Activated gamma-delta T cell (primary cell): ENCODE results near the gene KBTBD13.
"Not testable (repeated sequence)": the region's sequence is repeated elsewhere in the genome, so short reads cannot be mapped to it uniquely, and the experiment has no call there.

Experiments
- DNase-seq: peaks from one replicate; lab custom pipeline; 2025; lab: John Stamatoyannopoulos, UW
- total RNA-seq, 2 donors: gene quantifications; one replicate each; lab custom pipeline; 2026; lab: John Stamatoyannopoulos, UW

Gene KBTBD13
- 0 to 0.09 reads per million in 2 donors for total RNA-seq

DNA sequence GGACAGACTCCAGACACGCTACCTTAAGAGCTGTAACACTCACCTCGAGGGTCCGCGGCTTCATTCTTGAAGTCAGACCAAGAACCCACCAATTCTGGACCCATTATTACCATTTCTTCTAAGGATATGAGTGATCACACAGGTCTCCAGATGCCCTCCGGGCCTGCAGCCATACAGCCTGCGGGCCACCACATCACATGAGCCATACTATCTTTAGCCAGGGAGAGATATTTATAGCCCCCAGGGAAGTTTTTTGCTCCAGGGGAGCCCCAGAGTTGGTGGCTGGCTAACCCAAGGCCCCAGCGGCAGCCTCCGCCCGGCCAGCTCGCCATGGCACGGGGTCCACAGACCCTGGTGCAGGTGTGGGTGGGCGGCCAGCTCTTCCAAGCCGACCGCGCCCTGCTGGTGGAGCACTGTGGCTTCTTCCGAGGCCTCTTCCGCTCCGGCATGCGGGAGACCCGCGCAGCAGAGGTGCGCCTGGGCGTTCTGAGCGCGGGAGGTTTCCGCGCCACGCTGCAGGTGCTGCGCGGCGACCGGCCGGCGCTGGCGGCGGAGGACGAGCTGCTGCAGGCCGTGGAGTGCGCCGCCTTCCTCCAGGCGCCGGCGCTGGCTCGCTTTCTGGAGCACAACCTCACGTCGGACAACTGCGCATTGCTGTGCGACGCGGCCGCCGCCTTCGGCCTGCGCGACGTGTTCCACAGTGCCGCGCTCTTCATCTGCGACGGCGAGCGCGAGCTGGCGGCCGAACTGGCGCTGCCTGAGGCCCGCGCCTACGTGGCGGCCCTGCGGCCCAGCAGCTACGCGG is at the start of gene KBTBD13:
Gene KBTBD13, plus strand, starts transcription at position 261 of the 805 bp plus-strand sequence. Its CDS starts 70 bp downstream, at position 331.
- DNase-seq, result no peak

DNA sequence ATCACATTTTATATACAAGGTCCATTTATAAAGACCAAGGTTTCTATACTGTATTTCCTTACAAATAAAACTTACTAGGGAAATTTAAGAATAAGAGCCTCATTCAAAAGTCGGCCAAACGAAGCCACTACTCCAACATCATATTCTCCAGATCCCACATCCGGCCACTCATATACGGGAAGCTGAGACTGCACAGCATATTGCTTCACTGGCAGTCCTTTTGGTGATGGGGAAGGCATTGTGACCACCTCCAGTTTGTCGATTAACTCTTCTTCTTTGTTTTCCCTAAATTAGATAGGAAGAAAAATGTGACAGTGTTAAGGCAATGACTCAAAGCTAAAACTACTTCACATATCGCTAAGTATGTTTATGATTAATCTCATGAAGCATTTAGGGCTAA is 49.8 kb upstream of the KBTBD13 start:
- DNase-seq, result no peak

DNA sequence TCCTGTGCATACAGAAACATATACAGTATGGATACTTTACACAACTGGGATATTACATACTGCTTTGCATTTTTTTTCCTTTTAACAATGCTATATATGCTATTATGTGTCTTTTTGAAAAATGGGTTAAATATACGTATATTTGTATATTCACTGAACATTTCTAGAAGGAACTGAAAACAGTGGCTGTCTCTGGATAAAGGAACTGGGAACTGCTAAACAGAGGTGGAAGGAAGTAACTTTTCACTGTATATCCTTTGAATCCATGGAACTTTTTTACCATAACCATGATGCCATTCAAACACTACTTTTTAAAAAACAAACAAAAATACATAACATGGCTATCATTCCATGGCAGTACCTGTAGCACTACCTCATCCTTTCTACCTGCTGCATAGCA is 49.0 kb upstream of the KBTBD13 start:
- no peak for DNase-seq

DNA sequence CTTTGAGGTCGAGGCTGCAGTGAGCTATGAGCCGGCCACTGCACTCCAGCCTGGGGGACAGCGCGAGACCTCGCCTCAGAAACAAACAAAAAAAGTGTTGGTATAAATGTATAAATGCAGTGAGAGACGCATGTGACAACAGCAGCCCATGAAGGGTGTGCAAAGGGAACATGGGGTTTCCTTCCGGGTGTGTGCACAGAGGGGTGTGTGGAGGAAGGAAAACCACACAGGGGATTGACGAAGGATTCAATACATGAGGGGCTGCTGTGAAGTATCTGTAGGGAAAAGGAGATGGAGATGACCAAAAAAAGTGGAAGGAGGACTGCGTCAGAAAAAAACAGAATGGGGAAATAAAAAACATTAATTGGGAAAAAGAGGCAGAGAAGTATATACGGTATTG is 48.2 kb upstream of the KBTBD13 start:
- no peak for DNase-seq

DNA sequence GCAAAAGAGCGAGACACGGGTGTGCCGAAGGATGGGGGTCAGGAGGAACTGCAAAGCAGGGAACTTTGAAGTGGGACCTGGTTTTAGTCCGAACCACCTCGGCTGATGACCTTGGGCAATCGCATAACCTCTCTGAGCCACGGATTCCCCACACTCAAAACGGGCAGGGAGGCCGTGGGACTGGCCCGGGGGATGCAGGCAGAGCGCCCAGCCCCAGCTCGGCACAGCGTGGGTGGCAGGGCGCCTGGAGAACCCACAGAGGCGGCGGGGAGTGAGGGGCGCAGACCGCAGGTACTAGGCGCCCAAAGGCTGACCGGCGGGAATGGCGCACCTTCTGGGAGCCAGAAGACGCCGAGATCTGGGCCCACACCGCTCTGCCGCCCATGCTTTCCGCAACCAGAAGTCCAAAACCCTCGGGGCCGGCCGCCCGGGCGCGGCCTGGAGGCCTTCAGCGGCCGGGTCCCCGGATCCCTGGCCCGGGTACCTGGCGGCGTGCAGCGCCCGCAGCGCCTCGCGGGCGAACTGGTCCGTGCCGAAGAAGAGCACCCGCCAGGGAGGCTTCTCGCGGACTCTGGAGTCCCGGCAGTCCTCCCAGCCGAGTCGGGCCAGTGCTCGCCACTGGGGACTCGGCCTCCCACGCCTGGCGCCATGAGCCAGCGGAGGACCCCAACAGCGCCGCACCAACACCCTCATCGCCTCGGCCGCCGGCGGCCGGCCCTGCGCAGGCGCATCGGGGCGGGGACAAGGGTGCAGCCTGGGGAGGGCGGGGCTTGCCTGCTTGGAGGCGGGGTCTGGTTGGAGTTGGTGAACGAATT is 47.4 kb upstream of the KBTBD13 start, which contains the start of gene MTFMT:
Gene MTFMT, minus strand, starts transcription at position 719 of the 815 bp plus-strand sequence. Its CDS starts 26 bp downstream, at position 693.
- peak; percentile 85 for DNase-seq

DNA sequence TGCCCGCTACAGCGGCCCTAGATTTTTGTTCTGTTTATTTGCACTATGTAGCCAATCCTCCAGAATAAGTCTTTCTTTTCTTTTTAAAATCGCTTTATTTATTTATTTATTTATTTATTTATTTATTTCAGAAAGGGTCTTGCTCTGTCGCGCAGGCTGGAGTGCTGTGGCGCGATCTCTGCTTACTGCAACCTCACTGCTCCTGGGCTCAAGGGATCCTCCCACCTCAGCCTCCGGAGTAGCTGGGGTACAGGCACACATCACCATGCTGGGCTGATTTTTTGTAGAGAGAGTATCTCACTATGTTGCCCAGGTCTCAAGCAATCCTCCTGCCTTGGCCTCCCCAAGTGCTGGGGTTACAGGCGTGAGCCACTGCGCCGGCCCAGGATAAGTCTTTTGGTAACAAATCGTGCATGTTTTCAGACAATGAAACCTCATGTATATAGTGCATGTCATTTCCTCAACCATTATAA is 46.8 kb upstream of the KBTBD13 start:
- no peak for DNase-seq

DNA sequence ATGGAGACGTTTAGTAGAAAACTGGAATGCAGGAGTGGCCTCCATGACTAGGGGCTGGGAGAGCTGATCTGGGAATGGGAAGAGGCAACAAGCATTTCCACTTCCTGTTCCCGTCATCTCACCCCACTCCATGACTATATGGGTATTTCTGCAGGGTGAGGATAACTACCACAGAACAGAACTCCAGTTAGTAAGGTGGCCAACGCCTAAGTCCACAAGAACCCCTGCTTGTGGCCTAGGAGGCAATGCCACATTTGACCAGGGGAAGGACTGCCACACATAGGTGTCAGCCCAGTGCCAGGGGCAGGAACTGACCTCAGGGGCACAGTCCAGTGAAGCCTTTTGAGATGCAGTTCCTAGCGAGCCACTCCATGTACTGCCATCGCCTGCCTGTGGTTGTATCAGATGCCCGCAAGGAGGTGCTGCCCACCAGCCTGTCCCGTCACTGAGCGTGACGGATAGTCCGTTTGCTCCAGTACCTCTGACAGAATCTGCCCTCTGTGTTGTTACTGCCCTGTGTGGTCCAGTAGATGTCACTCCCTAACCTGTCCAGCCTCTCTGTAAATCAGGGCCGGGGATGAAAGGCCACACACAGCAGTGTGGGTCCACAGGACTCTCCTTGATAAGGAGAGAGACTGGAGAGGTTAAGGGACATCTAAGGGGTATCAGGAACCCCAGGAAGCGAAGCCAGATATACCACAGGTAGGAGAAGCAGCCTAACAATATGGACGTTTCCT is 43.6 kb upstream of the KBTBD13 start:
- no peak for DNase-seq

DNA sequence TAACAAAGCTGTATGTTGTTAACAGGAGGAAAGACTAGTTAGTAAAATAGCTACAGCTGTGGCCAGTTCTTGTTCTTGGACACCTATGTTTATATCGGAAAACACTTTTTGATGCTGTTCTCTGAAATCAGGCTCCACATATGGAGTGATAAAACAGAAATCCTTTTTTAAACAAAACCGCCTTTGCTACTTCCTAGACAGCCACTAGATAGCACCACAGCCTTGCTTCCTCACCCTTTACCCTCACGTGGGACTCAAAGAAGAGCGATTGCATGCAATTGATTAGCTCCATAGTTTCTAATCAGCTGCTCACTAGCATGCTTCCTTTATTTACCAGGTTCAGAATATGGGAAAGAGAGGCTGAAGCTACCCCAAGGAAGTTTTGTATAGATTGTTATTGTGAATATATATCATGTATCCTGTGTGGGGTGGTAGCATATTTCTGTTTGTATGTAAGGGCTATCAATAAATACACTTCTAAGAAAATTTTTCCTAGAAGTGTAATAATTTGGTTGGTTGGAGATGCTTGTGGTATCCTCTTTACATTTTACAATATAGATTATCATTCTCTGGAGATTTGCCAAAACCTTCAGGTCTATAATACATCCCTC is 42.8 kb upstream of the KBTBD13 start:
- DNase-seq, result no peak

DNA sequence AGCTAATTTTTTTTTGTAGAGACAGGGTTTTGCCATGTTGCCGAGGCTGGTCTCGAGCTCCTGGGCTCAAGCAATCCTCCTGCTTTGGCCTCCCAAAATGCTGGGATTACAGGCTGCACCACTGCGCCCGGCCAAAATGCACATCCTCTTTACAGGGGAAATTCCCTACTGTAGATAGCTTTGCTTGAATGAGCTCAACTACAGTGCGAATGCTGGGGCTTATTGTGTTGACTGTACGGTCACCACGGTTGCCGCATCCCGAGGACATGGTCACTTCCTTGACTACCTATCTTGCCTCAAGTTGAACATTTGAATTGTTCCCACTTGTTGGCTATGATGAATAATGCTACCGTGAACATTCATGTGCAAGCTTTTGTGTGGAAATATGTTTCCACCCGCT is 41.8 kb upstream of the KBTBD13 start:
- no peak for DNase-seq

DNA sequence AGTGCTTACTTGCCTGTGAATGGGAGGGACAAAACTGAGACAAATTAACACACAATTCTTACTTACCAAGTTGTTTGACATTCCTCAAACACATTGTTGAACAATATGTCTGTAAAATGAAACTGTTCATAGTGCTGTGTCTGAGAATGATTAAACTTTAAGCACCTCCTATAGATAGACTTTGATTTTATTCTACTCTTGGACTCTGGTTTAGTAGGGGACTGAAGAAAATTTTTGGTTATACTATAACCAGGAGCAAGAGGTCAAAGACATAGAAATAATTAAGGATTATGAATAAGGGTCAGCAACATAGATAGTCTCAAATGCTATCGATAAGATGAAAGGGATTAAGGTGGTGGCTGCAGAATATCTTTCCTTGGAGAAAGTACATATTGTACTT is 39.2 kb upstream of the KBTBD13 start:
- no peak for DNase-seq

DNA sequence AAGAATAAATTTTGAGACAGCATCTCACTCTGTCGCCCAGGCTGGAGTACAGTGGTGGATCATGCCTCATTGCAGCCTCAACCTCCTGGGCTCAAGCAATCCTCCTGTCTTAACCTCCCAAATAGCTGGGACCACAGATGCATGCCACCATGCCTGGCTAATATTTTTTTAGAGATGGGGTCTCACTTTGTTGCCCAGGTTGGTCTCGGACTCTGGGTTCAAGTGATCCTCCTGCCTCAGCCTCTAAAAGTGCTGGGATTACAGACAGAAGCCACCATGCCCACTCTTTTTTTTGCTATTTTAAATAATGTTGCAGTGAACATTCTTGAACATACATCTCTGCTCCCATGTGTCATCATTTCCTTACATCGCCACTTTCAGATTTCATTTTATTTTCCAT is 38.1 kb upstream of the KBTBD13 start:
- DNase-seq, result no peak

DNA sequence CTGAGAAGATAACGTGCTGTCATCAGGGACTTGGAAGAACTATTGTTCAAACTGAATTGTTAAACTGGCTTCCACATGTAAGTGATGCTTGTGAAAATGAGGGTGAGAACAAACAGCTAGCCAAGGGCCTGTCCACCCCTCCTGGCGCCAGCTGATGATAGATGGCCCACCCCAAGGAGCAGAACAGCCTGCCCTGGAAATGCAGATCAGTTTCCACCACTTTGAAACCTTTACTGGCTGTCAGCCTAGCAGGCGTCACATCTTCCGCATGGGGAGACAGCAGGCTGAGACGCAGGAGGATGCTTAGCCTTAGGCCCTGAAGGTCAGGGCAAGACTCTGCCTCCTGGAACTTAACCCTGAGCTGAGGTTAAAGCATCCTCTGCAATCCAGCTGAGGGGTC is 37.7 kb upstream of the KBTBD13 start:
- DNase-seq, result no peak

DNA sequence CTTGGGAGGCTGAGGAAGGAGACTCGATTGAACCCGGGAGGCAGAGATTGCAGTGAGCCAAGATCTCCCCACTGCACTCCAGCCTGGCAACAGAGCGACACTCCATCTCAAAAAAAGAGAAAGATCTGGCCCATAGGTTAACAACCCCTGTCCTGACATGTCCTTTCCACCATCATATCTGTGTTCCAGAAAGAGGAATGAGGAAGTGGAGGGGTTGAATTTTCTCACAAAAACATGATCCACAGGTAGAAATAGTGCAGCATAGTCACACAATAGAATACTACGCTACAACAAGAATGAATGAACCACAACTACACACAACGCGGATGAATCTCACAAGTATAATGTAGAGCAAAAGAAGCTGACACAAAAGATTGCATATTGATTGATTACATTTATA is 36.1 kb upstream of the KBTBD13 start:
- no peak for DNase-seq

DNA sequence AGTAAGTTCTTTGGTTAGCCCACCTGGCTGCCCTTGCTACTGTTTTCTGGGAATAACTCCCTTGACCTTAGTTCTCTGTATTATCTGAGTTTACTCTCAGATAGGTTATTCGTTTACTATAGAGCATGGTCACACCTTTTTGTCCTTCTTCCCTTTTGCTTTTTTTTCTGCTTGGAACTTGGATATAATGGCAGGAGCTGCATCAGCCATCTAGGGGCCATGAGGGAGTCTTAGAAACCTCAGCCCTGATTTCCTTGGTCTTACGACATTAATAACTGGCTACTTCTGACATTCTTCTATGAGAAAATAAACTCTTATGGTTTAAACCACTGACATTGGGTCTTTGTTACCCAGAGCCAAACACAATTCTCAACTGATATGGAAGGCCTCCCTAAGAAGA is 34.8 kb upstream of the KBTBD13 start:
- DNase-seq, result no peak

DNA sequence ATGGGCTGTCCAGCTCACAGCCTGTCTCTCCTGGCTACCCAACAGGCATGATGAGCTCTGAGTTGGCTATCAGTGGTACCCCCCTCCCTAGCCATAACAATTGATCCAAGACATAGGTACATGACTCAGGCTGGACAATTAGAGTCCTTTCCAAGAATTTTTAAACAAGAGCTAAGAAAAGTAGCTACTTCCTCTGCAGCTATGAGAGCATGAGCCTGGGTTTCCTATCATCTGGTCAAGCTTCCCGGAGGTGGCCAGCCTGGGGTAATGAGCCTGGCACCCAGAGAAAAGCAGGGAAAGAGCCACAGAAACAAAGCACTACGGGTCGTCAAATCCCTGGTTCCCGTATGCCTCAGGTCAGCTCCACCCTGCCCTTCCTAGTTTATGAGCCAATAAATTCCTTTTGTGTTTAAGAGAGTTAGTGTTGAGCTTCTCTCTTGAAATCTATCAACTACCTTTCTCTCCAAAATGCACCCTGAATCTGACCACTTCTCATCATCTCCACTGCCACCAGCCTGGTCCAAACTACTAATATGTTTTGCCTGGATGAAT is 33.7 kb upstream of the KBTBD13 start:
- DNase-seq, result no peak

DNA sequence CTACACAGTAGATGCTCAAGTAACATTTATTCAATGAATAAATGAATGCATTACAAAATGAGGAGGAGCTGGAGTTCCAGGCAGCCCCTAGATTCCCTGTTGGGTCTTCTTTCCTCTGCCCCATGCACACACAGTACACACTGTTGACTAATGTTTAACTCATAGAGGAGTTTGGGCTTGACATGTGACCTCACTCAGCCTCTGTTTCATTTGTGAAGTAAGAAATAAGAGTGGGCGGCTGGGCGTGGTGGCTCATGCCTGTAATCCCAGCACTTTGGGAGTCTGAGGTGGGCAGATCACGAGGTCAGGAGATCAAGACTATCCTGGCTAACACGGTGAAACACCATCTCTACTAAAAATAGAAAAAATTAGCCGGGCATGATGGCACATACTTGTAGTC is 32.3 kb upstream of the KBTBD13 start:
- not testable (repeated sequence) for DNase-seq

DNA sequence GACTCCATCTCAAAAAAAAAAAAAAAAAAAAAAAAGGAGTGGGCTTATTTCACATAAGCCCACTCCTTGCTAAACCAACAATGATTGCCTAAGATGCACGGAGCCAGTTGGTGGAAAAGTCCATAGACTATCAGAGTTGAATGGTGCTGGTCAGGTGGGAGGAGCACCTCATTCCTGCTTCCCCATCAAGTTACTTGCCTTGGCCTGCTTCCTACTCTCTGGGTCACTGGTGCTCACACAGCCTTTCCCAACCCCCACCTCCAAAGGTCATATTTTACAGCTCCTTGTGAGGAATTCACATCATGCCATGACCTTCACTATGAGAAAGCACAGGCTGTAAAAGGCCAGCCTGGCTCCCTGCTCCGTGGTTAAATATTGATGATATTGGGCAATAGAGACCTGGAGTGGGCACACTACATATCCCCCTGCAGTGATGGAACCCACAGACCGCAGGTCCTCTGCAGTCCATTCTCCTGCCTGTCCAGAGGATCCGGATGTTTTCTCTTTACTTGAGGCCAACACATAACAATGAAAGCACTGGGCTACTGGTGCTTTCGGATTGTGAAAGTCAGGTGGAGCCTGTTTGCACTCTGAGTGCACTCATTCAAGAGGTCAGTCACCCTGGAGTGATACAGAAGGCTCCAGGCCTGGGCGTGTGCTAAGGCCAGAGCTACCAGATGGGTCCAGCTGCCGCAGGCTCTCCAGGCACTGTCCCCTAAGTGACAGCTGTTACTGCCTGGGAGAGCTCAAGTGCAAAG is 31.6 kb upstream of the KBTBD13 start, which contains the start of gene SLC51B:
Gene SLC51B, plus strand, starts transcription at position 664 of the 758 bp plus-strand sequence. CDS start 4,618 bp downstream, outside the sequence.
- DNase-seq, result no peak

DNA sequence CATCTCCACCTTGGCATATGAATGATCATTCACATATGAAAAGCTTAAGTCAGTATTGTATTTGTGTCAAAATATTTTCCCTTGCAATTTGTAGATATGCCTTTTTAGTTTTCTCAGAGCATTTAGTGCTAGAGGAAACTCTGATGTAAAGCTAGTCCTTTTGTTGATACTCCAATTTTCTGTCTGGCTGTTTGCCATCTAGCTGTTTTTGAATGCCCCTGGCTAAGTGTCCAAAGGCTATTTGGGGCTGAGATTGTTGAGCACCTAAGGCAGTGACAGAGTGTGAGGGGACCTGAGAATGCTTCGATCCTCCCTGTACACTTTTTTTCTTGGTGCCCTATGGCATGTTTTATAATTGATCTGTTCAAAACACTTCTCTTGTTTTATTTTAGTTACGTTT is 28.3 kb upstream of the KBTBD13 start:
- DNase-seq, result no peak

DNA sequence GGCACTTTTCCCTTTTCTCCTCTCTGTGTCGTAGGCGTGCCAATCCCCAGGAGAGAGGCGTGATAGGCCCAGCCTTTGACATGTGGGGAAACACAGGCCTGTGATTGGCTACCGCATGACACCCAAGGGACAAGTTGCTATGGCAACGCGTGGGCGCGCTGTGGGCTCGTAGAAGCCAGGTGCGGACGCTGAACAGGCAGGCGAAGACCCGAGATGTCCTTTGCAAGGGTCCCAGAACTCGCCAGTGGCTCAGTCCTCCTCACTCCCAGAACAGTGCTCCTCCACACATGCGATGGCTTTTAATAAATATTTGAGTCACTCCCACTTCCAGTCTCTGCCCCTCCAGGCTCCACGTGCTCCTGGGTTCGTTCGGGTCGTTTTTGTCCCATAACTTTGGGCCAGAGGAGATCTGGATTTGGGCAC is 27.1 kb upstream of the KBTBD13 start:
- peak; percentile 55 for DNase-seq

DNA sequence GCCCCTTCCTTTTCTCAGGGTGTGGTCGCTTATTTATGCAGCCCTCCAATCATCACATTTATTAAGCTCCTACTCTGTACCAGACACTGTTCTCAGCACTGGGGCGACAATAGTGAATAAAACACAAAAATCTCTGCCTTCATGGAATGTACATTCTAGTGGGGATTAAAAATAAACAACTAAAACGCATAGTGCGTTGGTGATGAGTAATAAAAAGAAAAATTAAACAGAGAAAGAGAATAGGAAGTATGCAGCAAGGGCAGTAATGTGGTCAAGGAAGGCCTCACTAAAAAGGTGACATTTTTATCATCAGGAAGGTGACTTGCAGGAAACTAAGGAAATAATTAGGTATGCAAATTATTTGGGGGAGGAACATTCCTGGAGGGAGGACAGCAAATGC is 26.3 kb upstream of the KBTBD13 start:
- DNase-seq, result no peak
